GM21526 (cell line): ENCODE results near the gene ZNF761.
"Not testable (repeated sequence)": the region's sequence is repeated elsewhere in the genome, so short reads cannot be mapped to it uniquely, and the experiment has no call there.

Experiments
- ATAC-seq: cut with Tn5 transposase; IDR thresholded peaks from one replicate; pipeline ENCODE4 v1.9.1; 2021; ENCODE audit warnings: moderate library complexity; ENCODE audit not compliant: unreplicated experiment, low FRiP score

Gene ZNF761

GRCh38 chr19:53455828-53456227, 24.0 kb downstream of the ZNF761 start:
- ATAC-seq = no peak

GRCh38 chr19:53460131-53460721, 28.4 kb downstream of the ZNF761 start:
- ATAC-seq = not testable (repeated sequence)

- ATAC-seq = no peak
Measured at GRCh38 chr19:53461866-53462265, 30.1 kb downstream of the ZNF761 start.

- ATAC-seq = no peak
Measured at GRCh38 chr19:53462861-53463260, 31.1 kb downstream of the ZNF761 start.

GRCh38 chr19:53463263-53463662, 31.5 kb downstream of the ZNF761 start:
- ATAC-seq = no peak

GRCh38 chr19:53466726-53467484, 35.1 kb downstream of the ZNF761 start:
- ATAC-seq = peak; percentile 17

GRCh38 chr19:53467485-53468262, 35.9 kb downstream of the ZNF761 start, which contains the start of gene ZNF813:
Gene ZNF813 (plus strand): TSS chr19:53467733. CDS start chr19:53483823, 16,090 bp downstream.
- ATAC-seq = peak; percentile 93

GRCh38 chr19:53468628-53469027, 36.8 kb downstream of the ZNF761 start:
- not testable (repeated sequence) for ATAC-seq

GRCh38 chr19:53471916-53472315, 40.1 kb downstream of the ZNF761 start:
- ATAC-seq = no peak

- not testable (repeated sequence) for ATAC-seq
Measured at GRCh38 chr19:53474832-53475231, 43.0 kb downstream of the ZNF761 start.

- not testable (repeated sequence) for ATAC-seq
Measured at GRCh38 chr19:53475470-53475869, 43.7 kb downstream of the ZNF761 start.

GRCh38 chr19:53483751-53484150, 52.0 kb downstream of the ZNF761 start:
- not testable (repeated sequence) for ATAC-seq

- ATAC-seq = no peak
Measured at GRCh38 chr19:53485046-53486004, 53.5 kb downstream of the ZNF761 start.

GRCh38 chr19:53492153-53492552, 60.4 kb downstream of the ZNF761 start:
- no peak for ATAC-seq

GRCh38 chr19:53497311-53498023, 65.7 kb downstream of the ZNF761 start:
- ATAC-seq = not testable (repeated sequence)

GRCh38 chr19:53498024-53498395, 66.2 kb downstream of the ZNF761 start:
- not testable (repeated sequence) for ATAC-seq

GRCh38 chr19:53503151-53503550, 71.4 kb downstream of the ZNF761 start:
- not testable (repeated sequence) for ATAC-seq

- not testable (repeated sequence) for ATAC-seq
Measured at GRCh38 chr19:53503671-53504364, 72.0 kb downstream of the ZNF761 start.

- ATAC-seq = not testable (repeated sequence)
Measured at GRCh38 chr19:53504365-53504703, 72.5 kb downstream of the ZNF761 start.
